GM19438 (cell line): Measurements from ENCODE around the gene AFF4.
"Not testable (repeated sequence)": the region's sequence is repeated elsewhere in the genome, so short reads cannot be mapped to it uniquely, and the experiment has no call there.

Experiments used
- ATAC-seq: cut with Tn5 transposase; IDR thresholded peaks from one replicate; pipeline ENCODE4 v1.9.1; 2021; ENCODE audit warnings: low read depth; ENCODE audit not compliant: unreplicated experiment

The AFF4 gene

DNA sequence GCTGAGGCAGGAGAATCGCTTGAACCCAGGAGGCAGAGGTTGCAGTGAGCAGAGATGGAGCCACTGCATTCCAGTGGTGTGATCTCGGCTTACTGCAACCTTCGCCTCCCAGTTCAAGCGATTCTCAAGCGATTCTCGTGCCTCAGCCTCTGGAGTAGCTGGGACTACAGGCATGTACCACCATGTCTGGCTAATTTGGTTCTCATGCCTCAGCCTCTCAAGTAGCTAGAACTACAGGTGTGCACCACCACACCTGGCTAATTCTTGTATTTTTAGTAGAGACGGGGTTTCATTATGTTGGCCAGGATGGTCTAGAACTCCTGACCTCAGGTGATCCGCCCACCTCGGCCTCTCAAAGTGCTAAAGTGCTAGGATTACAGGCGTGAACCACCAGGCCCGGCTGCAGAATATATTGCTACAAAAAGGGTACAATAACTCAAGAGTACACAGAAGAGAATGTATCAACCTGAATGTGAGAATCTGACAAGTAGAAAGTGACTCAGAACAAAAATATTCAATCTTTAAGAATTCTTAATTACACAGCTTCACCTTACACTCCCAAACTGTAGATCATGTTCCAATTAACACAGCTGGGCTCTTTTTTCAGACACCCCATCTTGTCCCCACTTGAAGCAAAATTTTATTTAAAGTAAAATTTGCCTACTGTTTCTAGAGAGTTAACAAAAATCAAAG lies 2.2 kb downstream of the AFF4 start:
- not testable (repeated sequence) for ATAC-seq

DNA sequence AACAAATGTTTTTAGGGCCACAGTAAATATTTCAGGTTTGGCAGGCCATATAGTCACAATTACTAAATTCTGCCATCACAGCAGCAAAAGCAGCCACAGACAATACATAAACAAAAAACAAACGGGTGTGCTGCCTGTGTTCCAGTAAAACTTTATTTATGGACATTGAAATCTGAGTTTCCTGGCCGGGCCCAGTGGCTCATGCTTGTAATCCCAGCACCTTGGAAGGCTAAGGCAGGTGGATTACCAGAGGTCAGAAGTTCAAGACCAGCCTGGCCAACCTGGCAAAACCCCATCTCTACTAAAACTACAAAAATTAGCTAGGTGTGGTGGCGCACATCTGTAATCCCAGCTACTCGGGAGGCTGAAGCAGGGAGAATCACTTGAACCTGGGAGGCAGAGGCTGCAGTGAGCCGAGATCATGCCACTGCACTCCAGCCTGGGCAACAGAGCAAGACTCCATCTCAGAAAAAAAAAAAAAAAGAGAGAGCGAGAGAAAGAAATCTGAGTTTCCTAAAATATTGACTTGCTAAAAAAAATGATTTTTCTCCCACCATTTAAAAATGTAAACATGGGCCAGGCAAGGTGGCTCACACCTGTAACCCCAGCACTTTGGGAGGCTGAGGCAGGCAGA lies 7.2 kb downstream of the AFF4 start:
- ATAC-seq = not testable (repeated sequence)

DNA sequence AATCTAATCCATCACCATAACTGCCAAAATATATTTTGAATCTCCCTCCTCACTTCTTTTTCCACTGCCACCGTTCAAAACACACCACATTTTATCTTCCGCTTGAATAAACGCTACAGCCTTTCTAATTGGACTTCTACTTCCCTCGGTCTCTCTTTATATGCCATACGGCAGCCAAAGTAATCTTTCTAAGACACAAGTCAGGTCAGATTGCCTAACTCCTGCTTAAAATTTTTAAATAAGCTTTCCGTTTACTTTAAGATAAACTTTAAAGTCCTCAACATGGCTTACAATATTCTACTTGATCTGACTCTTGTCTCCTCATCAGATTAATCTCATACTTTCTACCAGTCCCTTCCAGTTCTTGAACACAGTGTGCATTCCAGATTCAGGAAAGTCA lies 9.7 kb downstream of the AFF4 start:
- no peak for ATAC-seq

DNA sequence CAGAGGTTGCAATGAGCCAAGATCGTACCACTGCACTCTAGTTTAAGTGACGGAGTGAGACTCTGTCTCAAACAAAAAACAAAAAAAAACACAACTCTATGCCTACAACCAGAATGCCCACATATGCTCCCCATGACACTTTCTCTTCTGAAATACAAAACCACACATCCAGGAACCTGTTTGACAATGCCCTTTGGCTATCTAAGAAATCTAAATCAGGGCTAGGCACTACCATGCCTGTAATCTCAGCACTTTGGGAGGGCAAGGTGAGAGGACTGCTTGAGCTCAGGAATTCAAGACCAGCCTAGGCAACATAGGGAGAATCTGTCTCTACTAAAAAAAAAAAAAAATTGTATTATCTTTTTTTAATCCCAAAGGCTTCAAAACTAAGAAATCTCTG lies 10.6 kb downstream of the AFF4 start:
- no peak for ATAC-seq

DNA sequence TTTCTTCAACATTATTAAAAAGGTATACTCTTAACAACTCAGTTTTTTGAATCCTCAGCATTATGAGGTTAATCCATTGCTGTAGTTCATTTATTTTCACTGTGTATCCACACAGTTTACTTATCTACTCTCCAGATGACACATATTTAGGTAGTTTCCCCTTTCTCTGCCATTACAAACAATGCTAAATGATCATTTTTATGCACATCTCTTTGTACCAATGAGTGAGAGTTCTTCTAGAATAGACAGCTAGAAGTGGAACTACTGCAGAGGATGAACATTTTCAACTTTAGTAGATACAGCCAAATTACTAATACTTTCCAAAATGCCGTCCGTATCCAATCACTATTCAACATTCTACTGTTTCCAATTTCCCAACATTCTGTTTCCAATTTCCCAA lies 11.5 kb downstream of the AFF4 start:
- no peak for ATAC-seq

DNA sequence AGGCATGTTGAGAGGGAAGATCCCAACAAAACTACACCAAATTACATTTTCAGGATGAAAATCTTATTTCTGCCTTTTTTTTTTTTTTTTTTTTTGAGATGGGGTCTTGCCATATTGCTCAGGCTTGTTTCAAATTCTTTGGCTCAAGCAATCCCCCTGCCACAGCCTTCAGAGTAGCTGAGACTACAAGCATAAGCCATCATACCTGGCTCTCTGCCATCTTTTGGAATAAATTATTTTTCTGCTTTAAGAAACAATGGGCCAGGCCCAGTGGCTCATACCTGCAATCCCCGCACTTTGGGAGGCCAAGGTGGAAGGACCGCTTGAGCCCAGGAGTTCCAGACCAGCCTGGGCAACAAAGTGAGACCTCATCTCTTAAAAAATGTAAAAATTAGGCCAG lies 14.3 kb downstream of the AFF4 start:
- no peak for ATAC-seq

DNA sequence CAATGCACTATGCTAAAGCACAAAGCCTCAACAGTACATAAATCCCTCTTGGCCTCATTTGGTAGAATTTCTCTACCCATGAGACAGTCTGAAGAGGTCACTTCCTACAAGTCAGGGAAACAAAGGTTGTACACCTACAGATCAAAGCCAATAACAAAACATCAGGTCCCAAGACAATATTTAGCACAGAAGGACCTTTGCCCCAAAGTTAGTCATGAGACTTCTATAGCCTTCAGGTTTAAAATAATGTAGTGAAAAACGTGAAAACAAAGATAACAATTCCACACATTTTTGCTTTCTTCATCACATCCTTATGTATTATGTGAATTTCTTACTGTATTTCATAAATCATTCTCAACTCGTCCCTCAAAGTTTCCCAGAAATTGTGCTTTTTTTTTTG lies 15.8 kb downstream of the AFF4 start:
- ATAC-seq = no peak

DNA sequence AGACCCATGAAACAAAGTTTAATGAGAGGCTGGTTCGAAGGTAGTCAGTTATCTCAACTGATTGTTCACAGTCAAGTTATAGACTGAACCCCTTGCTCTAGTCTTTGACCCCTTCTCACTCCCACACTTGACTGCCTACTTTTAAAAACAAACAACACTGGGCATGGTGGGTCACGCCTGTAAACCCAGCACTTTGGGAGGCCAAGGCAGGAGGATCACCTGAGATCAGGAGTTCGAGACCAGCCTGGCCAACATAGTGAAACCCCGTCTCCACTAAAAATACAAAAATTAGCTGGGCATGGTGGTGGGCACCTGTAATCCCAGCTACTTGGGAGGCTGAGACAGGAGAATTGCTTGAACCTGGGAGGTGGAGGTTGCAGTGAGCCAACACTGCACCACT lies 18.1 kb downstream of the AFF4 start:
- ATAC-seq = not testable (repeated sequence)

DNA sequence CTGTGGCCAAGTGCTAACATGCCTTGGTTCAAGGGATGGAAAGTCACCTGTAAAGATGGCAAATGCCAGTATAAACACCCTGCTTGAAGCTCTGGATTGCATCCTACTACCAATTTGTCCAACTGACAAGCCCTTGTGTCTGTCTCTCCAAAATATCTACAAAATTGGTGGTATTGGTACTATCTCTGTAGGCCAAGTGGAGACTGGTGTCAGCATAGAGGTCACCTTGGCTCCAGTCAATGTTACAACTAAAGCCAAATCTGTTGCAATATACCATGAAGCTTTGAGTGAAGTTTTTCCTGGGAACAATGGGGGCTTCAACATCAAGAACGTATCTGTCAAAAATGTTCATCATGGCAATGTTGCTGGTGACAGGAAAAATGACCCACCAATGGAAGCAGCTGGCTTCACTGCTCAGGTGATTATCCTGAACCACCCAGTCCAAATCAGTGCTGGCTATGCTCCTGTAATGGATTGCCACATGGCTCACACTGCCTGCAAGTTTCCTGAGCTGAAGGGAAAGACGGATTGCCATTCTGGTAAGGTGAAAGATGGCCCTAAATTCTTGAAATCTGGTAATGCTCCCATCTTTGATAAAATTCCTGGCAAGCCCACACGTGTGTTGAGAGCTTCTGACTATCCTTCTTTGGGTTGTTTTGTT lies 19.9 kb downstream of the AFF4 start:
- ATAC-seq = no peak

DNA sequence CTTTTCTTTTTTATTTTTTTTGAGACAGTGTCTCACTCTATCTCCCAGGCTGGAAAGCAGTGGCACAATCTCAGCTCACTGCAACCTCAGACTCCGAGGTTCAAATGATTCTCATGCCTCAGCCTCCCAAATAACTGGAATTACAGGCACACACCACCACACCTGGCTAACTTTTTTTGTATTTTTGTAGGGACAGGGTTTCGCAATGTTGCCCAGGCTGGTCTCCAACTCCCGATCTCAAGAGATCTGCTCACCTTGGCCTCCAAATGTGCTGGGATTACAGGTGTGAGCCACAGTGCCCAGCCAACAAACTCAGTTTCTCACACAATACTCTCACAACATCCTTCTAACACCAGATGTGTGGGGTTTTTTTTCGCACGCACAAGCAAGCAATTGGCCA lies 22.1 kb downstream of the AFF4 start:
- no peak for ATAC-seq

DNA sequence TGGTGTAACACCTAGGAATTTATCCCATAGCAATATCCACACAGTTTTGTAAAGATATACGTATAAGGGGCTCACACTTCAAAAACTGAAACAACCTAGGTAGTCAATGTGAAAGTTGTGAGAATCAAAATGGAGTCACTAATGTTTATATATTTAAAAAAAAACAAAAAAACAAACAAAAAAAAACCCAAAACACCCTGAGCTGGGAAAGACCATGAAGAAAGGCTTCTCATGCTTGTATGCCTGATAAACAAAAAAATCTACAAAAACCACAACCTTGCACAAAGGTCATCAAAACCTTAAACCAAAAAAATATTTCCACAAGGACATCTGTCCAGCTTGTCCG lies 35.4 kb downstream of the AFF4 start:
- ATAC-seq = no peak

DNA sequence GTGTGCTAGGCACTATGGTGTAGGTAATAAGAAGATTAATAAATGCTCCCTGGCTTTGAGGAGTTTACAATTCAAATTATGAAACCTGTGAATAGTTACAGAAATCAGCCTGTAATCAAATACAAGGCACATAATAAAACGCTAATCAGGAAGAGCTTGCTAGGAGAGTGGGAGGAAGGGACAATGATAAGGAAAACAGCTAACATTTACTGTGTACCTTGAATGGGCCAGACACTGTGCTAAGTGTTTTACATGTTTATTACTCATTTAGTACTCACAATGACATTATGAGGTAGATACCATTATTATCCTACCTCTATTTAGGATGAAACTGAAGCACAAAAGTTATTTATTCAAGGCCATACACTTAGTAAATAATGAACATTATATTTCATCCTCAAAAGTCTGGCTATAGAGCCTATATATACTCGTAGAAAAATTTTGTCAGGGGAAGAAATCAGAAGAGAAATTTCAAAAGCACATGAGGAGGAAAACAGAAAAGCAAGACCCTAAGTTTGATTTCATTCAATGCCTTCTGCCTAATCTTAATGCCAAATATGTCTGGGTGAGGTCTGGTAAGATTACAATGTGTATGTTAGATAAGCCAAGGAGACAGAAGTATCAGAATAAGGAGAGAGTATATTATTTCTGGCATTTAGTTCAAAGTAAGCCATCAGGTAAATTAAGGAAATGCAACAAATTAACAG lies 35.9 kb downstream of the AFF4 start:
- ATAC-seq = no peak

DNA sequence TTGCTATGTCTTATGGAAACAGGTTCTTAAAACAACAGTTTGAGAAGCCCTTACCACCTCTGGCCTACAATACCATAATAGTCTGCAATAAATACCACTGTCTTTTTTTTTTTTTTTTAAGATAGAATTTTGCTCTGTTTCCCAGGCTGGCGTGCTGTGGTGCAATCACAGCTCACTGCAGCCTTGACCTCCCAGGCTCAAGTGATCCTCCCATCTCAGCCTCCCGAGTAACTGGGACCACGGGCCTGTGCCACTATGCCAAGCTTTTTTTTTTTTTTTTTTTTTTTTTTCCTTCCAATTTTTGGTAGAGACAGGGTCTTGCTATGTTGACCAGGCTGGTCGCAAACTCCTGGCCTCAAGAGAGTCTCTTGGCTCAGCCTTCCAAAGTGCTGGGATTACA lies 37.0 kb downstream of the AFF4 start:
- ATAC-seq = no peak

DNA sequence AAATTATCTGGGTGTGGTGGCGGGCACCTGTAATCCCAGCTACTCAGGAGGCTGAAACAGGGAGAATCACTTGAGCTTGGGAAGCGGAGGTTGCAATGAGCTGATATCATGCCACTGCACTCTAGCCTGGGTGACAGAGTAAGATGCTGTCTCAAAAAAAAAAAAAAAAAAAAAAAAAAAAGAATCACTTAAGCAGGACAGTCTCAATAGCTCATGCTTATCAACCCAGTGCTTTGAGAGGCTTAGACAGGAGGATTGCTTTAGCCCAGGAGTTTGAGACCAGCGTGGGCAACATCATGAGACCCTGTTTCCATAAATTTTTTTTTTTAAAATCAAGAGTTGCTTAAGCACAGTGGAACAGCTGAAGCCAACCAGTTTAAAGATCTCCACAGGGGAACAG lies 47.3 kb downstream of the AFF4 start:
- no peak for ATAC-seq

DNA sequence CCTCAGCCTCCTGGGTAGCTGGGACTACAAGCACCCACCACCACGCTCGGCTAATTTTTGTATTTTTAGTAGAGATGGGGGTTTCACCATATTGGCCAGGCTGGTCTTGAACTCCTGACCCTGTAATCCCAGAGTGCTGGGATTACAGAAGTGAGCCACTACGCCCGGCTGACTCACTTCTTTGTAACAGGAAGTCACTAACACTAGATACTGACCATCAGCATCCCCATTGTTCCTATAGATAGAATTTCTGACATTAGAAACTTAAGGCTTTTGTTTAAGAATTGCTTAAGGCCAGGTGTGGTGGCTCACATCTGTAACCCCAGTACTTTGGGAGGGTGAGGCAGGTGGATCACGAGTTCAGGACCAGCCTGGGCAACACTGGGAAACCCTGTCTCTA lies 47.8 kb downstream of the AFF4 start:
- no peak for ATAC-seq

DNA sequence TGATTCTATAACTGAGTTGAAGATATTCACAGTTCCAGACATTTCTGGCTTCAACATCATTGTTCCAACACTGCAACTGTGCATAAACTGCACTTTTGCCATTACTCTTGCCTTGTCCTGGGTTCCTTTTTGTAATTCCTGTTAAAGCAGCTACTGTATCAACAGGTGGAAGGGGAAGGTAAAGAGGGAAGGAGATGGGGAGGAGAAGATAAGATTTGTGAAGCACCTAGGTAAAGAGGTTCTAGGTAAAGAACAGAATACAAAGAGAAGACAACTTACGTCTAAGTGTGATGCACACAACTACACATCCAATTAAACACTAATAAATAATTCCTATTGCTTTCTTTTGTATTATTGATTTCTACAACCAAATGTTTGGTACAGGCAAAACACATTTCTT lies 53.7 kb downstream of the AFF4 start:
- no peak for ATAC-seq

DNA sequence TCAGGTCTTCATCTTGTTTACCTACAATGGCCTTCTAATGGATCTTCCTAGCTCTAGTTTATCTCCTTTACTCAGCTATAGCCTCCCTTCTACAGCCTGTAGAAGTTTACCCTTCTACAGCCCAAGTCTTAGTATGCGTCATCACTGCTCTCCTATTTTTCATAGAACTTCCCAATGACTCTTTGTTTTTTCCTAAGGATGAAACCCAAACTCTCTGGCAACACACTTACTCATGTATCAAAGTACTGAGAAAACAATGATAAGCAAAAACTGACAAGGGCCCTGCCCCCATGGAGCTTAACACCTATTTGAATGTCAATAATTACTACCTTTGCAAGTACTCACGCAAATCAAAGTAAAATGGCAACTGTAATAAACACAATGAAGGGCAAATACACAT lies 56.3 kb downstream of the AFF4 start:
- no peak for ATAC-seq

DNA sequence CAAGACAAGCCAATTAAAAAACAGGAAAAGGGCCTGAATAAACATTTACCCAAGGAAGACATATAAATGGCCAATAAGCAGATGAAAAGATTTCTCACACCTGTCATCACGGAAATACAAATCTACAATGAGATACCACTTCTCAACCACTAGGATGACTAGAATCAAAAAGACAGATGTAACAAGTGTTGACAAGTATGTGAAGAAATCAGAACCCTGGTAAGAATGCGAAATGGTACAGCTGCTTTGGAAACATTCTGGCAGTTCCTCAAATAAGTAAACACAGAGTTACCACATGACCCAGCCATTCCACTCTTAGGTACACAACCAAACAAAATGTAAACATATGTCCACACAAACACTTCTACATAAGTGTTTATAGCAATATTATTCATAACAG lies 57.5 kb downstream of the AFF4 start:
- no peak for ATAC-seq

DNA sequence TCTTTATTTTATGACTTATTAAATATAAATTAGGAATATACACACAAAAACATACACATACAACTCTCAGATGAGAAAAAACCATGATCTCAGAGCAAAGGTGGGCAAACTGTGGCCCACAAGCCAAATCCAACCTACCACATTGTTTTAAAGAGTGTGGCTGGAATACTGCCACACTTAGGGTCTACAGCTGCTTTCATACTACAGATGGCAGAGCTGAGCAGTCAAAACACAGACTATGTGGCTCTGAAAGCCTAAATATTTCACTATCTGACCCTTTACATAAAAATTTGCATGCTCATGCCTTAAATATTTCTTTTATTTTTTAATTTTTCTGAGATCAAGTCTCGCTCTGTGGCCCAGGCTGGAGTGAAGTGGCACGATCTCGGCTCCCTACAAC lies 61.7 kb downstream of the AFF4 start:
- no peak for ATAC-seq

DNA sequence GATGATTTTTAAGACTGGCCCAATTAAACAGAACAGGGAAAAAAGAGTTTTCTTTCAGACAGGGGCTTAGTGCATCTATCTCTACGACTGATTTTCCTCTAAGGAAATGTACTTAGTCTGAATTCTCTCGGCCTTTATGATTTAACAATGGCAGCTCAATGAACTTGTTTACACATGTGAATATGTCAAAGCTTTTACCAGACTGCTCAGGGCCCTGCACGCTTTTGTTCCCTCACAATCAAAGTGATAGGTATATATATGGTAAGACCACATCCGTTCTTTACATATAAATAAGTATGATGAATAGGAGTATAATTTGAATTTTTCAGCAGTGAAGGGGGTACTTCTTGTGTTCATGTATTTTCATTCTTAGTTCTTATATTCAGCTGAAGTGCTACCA lies 62.4 kb downstream of the AFF4 start:
- no peak for ATAC-seq

DNA sequence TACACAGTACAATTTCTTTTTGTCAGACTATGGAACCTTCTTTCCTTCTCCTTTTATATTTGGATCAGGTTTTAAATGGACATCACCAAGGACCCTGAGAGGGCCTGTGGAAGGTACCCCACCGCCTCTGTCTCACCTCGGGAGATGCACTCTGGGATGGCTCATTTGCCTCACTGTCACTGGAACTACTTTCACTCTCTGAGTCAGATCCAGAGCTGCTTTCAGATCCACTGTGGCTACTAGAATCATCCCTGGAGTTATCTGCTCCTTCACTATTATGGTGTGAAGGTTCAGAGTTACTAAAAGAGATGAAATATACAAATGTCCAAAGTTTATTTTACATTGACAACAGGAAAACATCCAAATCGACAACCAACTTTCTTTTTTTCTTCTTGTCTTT lies 65.3 kb downstream of the AFF4 start:
- no peak for ATAC-seq

DNA sequence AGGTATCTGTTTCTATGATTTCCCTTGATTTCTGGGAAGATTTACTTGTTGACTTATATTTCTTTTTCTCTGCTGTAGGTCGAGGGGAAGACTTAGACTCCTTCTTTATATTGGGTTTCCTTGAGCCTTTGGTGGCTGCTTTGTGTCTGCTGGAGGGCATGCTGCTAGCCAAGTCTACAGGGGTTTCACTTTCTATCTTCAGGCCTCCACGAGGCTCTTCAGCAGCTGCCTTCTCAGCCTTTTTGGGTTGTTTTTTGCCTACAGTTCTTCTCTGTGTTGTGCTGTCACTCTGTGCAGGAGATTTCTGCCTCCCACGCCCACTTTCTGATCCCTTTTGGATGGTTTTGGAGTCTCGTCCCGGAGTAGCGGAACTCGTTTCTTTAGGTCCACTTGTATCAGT lies 66.7 kb downstream of the AFF4 start:
- no peak for ATAC-seq
